GM18507 (cell line): ENCODE data around the gene SAA2.
"Not testable (repeated sequence)": the region's sequence is repeated elsewhere in the genome, so short reads cannot be mapped to it uniquely, and the experiment has no call there.

Experiments
- DNase-seq: peaks from one replicate; pipeline ENCODE4 v3.0.0; 2011; ENCODE audit warnings: low read depth; ENCODE audit not compliant: insufficient read length; ENCODE audit errors: extremely low spot score
- FAIRE-seq: peaks from 2 replicates; lab custom pipeline; 2011; peaks lifted over from hg19 to GRCh38; lab: Jason Lieb, UNC

Gene SAA2

DNA sequence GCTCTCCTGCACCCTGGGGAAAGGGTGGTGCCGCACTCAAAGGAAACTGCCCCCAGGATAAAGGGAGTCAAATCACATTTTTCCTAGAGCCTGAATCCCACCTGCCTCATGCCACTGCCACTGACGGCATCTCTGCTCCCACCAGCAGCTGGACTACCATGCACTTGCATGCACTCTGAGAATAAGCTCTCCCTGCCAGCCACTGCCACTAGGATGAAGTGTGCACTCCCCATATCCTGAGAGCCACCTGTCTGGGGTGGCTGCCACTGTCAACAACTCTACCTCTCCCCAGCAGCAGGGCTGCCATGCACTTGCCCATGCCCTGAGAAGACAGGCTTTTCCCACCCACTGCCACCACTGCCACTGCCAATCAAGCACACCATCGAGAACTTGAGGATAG, 44.2 kb downstream of the SAA2 start:
- DNase-seq: no peak
- FAIRE-seq: no peak

DNA sequence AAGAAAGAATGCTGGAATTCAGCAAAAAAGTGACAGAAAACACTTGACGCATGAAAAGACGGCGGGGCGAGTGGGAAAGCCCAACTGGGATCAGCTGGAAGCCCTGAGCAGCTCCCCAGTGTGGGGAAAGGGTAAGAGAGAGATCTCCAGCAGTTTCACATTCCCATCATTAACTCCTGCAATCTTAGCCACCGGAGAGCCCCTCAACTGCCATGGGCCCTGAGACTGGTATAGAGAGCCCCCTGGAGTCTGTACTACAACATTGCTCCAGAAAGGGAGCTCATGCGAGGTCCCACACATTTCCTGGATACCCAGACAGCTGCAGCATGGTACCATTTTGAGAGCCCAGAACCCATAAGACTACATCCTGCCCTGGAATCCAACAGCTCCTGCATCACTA, 44.7 kb downstream of the SAA2 start:
- no peak for DNase-seq
- FAIRE-seq: peak; percentile 76

DNA sequence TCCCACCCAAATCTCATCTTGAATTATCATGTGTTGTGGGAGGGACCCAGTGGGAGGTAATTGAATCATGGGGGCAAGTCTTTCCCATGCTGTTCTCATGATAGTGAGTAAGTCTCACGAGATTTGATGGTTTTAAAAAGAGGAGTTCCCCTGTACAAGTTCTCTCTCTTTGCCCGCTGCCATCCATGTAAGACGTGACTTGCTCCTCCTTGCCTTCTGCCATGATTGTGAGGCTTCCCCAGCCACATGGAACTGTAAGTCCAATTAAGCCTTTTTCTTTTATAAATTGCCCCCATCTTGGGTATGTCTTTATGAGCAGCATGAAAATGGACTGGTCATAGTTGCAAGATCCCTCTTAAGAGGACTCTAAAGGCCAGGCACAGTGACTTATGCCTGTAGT, 50.7 kb downstream of the SAA2 start:
- not testable (repeated sequence) for FAIRE-seq, DNase-seq

DNA sequence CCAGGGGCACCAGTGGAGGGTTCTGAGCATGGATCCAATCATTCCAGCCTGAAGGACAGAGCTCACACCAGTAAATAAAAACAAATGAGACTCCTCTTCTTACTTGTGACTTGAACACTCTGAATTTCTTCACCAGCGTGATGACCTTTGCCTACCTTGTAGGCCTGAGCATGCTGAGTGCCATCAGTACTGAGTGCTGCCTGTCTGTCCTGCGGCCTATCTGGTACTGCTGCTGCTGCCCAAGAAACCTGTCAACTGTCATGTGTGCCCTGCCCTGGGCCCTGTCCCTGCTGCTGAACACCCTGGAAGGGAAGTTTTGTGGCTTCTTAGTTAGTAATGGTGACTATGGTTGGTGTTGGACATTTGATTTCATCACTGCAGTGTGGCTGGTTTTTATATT, 51.9 kb downstream of the SAA2 start:
- DNase-seq (no peak), FAIRE-seq (no peak)
